HCT116 (cell line): ENCODE data around the gene PELI3. TPM values are rescaled to one million over a fixed set of nuclear protein-coding genes. Genes with fewer than 3 reads are reported as not detected.

Source experiments
- ATAC-seq: fragments of 200-7000 bp; cut with Tn5 transposase; 2 replicates; pipeline ENCODE4 v1.9.1; 2020; ENCODE audit warnings: mild to moderate bottlenecking, moderate library complexity
- BruUV-seq: library from RNA; stranded (reverse); fragments of 400-500 nt; replicated peaks from 2 replicates; lab custom pipeline; 2021; lab: Mats Ljungman, UMichigan
- CTCF ChIA-PET: fragments of 300-600 bp; sonication (Branson Sonifier 250); formaldehyde crosslinking; loops from one replicate; lab custom pipeline; 2021; ENCODE audit warnings: antibody characterized with exemption; lab: Charles Lee
- POLR2A ChIA-PET: fragments of 300-600, 350-600 bp; sonication (Branson Sonifier 250); formaldehyde crosslinking; loops from one replicate; lab custom pipeline; 2021; ENCODE audit warnings: antibody characterized with exemption; lab: Charles Lee
- RAD21 ChIA-PET, 2 experiments: fragments of 300-600 bp; sonication (Branson Sonifier 250); formaldehyde crosslinking; loops; one replicate each; lab custom pipeline; 2023; ENCODE audit warnings: low total read pairs in 2 of 2; ENCODE audit not compliant: uncharacterized antibody in 2 of 2, unreplicated experiment in 2 of 2, low non-redundant PET in 1 of 2; lab: Charles Lee
- DNase-seq: peaks from one replicate; pipeline ENCODE4 v3.0.0-alpha.2; 2010; ENCODE audit warnings: low read depth, low spot score
- H2AFZ ChIP-seq: fragments of 200-600 bp; shearing (Covaris generic), sonication (generic); 2 replicates; pipeline ENCODE4 v1.6.1; 2017; ENCODE audit warnings: low read depth, mixed run types, mixed read lengths, antibody characterized with exemption, low read length; ENCODE audit not compliant: poor library complexity, severe bottlenecking
- H3K27ac ChIP-seq: 2 replicates; pipeline ENCODE4 v1.5.1; 2012; ENCODE audit warnings: low read depth, low read length
- H3K27me3 ChIP-seq: fragments of 200-600 bp; sonication (generic); 2 replicates; pipeline ENCODE4 v1.6.1; 2016; ENCODE audit warnings: mixed run types, low read length, mixed read lengths; ENCODE audit not compliant: insufficient read depth
- H3K36me3 ChIP-seq, 2 experiments: fragments of 200-500 bp in 1 of 2; fragments of 200-600 bp in 1 of 2; sonication (Bioruptor generic) in 1 of 2; sonication (generic) in 1 of 2; 2 replicates each; pipeline versions ENCODE4 v1.5.1 to v1.6.1; 2014 to 2016; ENCODE audit warnings: low read length in 2 of 2, inconsistent platforms in 1 of 2, mixed read lengths in 1 of 2, mixed run types in 1 of 2; ENCODE audit not compliant: insufficient read depth in 2 of 2, control insufficient read depth in 1 of 2
- H3K4me1 ChIP-seq, 2 experiments: fragments of 200-600 bp in 1 of 2; sonication (generic) in 1 of 2; 2 replicates each; pipeline versions ENCODE4 v1.5.1 to v1.6.1; 2012 to 2017; ENCODE audit warnings: low read length in 2 of 2, inconsistent platforms in 1 of 2, mild to moderate bottlenecking in 1 of 2, mixed read lengths in 1 of 2, mixed run types in 1 of 2, moderate library complexity in 1 of 2; ENCODE audit not compliant: insufficient read depth in 2 of 2, control insufficient read depth in 1 of 2
- H3K4me2 ChIP-seq: fragments of 200-600 bp; sonication (generic); 2 replicates; pipeline ENCODE4 v1.6.1; 2017; ENCODE audit warnings: mixed run types, low read length, mixed read lengths
- H3K4me3 ChIP-seq, 2 experiments: fragments of 200-600 bp in 1 of 2; sonication (generic) in 1 of 2; replicated peaks in 1 of 2; 2 replicates each; pipeline ENCODE4 v1.5.1; 2011 to 2016; ENCODE audit warnings: low read length in 2 of 2, control low read depth in 1 of 2, low read depth in 1 of 2, mild to moderate bottlenecking in 1 of 2, mixed read lengths in 1 of 2, mixed run types in 1 of 2
- H3K79me2 ChIP-seq: fragments of 200-600 bp; sonication (generic); 2 replicates; pipeline ENCODE4 v1.6.1; 2017; ENCODE audit warnings: mild to moderate bottlenecking, mixed run types, low read length, moderate library complexity, mixed read lengths; ENCODE audit not compliant: insufficient read depth
- H3K9ac ChIP-seq: fragments of 200-600 bp; sonication (generic); 2 replicates; pipeline ENCODE4 v1.6.1; 2016; ENCODE audit warnings: low read length, mixed read lengths
- H3K9me2 ChIP-seq: fragments of 200-600 bp; sonication (generic), shearing (Covaris generic); 2 replicates; pipeline ENCODE4 v1.6.1; 2017; ENCODE audit warnings: mixed run types, mild to moderate bottlenecking, moderate library complexity; ENCODE audit not compliant: insufficient read depth
- H3K9me3 ChIP-seq, 2 experiments: fragments of 200-500 bp in 1 of 2; fragments of 200-600 bp in 1 of 2; sonication (Bioruptor generic) in 1 of 2; sonication (generic) in 1 of 2; 2 replicates each; pipeline ENCODE4 v1.6.1; 2014 to 2017; ENCODE audit warnings: low read length in 2 of 2, mixed read lengths in 2 of 2, inconsistent platforms in 1 of 2, low read depth in 1 of 2, mild to moderate bottlenecking in 1 of 2, mixed run types in 1 of 2, moderate library complexity in 1 of 2; ENCODE audit not compliant: control insufficient read depth in 1 of 2, insufficient read depth in 1 of 2
- H4K20me1 ChIP-seq: fragments of 200-600 bp; sonication (generic), shearing (Covaris generic); 2 replicates; pipeline ENCODE4 v1.6.1; 2017; ENCODE audit warnings: mixed run types, mild to moderate bottlenecking, moderate library complexity; ENCODE audit not compliant: insufficient read depth
- CEBPB ChIP-seq: IDR thresholded peaks from 2 replicates; pipeline ENCODE4 v1.6.1; 2012; ENCODE audit warnings: low read depth
- POLR2A ChIP-seq: IDR thresholded peaks from 2 replicates; pipeline ENCODE4 v1.7.0; 2011; ENCODE audit warnings: borderline replicate concordance; ENCODE audit not compliant: insufficient read depth, insufficient read length; ENCODE audit errors: extremely low read depth
- POLR2AphosphoS5 ChIP-seq: IDR thresholded peaks from 2 replicates; pipeline ENCODE4 v1.6.1; 2011; ENCODE audit warnings: mild to moderate bottlenecking, low read depth, low read length, moderate library complexity
- SIN3A ChIP-seq: IDR thresholded peaks from 2 replicates; pipeline ENCODE4 v1.6.1; 2012; ENCODE audit warnings: low read depth
- TCF7L2 ChIP-seq: IDR thresholded peaks from 2 replicates; pipeline ENCODE4 v1.7.0; 2011; ENCODE audit warnings: borderline replicate concordance, inconsistent platforms; ENCODE audit not compliant: insufficient read depth, insufficient read length; ENCODE audit errors: extremely low read depth
- YY1 ChIP-seq: IDR thresholded peaks from 2 replicates; pipeline ENCODE4 v1.6.1; 2011; ENCODE audit warnings: low read length, low read depth, moderate library complexity, mild to moderate bottlenecking; ENCODE audit not compliant: insufficient replicate concordance; ENCODE audit errors: extremely low read depth
- ZFX ChIP-seq: fragments of 450-650 bp; IDR thresholded peaks from 2 replicates; pipeline ENCODE4 v1.6.1; 2017
- ZNF274 ChIP-seq: fragments of 200-500 bp; sonication (Bioruptor generic); IDR thresholded peaks from 2 replicates; pipeline ENCODE4 v1.6.1; 2014; ENCODE audit warnings: mild to moderate bottlenecking, low read depth, low read length, inconsistent platforms
- intact Hi-C: fragments of 100-400 bp; cut with micrococcal nuclease; formaldehyde crosslinking; loops from 2 replicates; pipeline ENCODE4 v1.10.0; 2022
- total RNA-seq: library from RNA; stranded (reverse); gene quantifications from one replicate; pipeline ENCODE4 v1.2.1, GENCODE V29; 2021; ENCODE audit not compliant: unreplicated experiment

The PELI3 gene
- total RNA-seq, 1 experiment from 2014 or later = 12.8 TPM

DNA sequence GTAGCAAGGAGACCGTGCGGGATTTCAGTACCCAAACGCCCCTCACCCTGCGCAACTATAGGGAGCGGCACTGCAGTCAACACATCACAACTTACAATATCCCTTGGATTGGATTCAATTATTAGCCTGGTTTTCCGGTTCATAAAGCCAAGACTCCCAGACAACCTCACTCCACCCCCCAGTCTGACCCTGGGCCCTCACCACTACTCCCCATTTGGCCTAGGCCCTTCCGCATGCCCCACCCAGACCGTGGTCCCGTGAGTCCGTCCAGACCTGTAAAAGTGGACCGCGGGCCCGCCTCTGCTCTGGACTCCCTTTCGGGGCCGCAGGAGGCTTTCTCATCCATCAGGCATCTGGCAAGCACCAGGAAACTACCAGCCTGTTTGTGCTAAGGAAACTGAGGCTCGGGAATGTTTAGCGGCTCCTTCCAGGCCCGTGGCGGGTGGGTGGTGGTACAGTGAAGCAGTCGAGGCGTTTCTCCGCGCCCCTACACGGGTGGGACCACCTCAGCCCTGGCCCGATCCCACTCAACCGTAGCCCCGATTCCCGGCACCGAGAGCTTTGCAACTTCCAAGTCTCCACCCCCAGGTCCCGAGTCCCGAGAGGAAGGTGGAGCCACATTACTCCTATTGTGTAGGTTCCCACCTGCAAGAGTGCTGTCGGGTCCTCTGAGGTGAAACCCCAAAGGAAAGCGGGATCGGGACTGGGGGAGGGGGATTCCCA, 12.8 kb downstream of the PELI3 start (continued):
- TF ChIP-seq ZNF274 = no peak
- no peak for TF ChIP-seq CEBPB

DNA sequence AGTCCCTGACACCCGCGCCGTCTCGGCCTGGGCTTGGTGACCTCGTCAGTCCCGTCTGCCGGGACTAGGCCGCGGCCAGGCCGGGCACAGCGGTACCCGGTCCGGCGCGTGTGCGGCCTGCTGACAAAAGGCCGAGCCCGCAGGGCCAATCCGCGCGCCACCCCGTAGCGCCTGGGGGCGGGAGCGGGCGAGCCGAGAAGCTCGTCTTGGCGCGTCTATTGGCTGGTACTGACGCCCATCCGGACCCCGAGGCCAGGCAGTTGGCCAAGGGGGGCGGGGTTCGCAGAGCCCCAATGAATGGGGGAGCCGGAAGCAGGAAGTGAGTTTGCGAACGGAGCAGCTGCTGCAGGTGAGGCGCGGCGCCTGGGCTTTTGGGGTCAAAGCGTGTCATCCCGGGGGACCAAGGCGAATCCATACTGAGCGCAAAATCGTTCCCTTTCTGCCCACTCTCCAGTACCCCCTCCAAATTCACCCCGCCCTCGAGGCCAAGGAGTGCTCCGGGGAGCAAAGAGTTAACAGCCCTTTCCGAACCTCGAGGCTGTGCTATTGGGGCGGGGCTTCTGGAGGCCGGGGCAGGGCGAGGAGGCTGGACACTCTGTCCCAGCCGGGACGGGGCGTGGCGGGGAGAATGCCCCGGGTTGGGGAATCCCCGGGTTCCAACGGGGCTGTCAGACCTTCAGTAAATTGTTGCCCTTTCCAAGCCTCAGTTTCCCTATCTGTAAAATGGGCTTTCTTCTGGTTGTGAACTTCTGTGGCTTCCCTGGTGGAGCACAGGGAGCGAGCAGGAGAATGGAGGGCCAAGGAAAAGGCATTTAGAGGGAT, 13.6 kb downstream of the PELI3 start, which contains the start of gene DPP3:
DPP3 (plus strand) TSS at position 318 of the 822 bp plus-strand sequence. CDS start 1,767 bp downstream, outside the sequence.
- Histone ChIP-seq H2AFZ (no peak within 1 kb of the TSS), H3K9ac (peak within 1 kb of the TSS; percentile 95), H3K36me3 (0 out of 4 replicates have a peak, but pooled peaks cover 0 to 3% of the 10 kb centered on the region in 2 experiments), H4K20me1 (no peaks in the 10 kb centered on the region), H3K79me2 (peaks cover 6% of the 10 kb centered on the region; the same call in 1 of the 2 replicates), H3K4me1 (peaks cover 8 to 17% of the 10 kb centered on the region in 2 experiments; a peak in 1 of 4 replicates), H3K9me3 (no peaks in the 10 kb centered on the region), H3K4me2 (peak within 1 kb of the TSS; percentile 89), H3K27me3 (no peaks in the 10 kb centered on the region), H3K4me3 (peak within 1 kb of the TSS; percentile 86 to 88), H3K27ac (peak within 1 kb of the TSS; percentile 79), H3K9me2 (no peaks in the 10 kb centered on the region)
- ATAC-seq (peak; percentile 90), DNase-seq (peak; percentile 91)
- POLR2A ChIA-PET = interaction anchor here (0.5 to 2.9 kb wide), 15 partner anchors 11 to 402 kb away, joined by 3 to 17 read pairs (median 4); partner anchors contain the start of genes BBS1, MRPL11, PELI3 and RBM14
- CTCF ChIA-PET = interaction anchor here (0.6 to 1.5 kb wide), 11 partner anchors 11 to 198 kb away, joined by 3 to 16 read pairs (median 6); partner anchors contain the start of genes MRPL11, PELI3 and RBM4B
- TSS peak; percentile 50 for BruUV-seq
- TF ChIP-seq YY1 (peak; percentile 21), SIN3A (no peak), ZNF274 (no peak), ZFX (peak; percentile 100), POLR2AphosphoS5 (peak; percentile 84), POLR2A (peak; percentile 66), TCF7L2 (peak; percentile 56)
- intact Hi-C loops = loop anchor here (1.0 kb wide), 1 partner anchor 198 kb away; no protein-coding TSS in a partner anchor
- RAD21 ChIA-PET = interaction anchor here (0.9 to 1.0 kb wide), 2 partner anchors 41 to 198 kb away, joined by 4 to 5 read pairs; partner anchors contain the start of gene MRPL11 (in 1 of the 2)
